Kidney epithelial cell (primary cell): ENCODE measurements around the gene OR8H3. TPM values are rescaled to one million over a fixed set of nuclear protein-coding genes. Genes with fewer than 3 reads are reported as not detected.

Experiments used
- DNase-seq: peaks from one replicate; pipeline ENCODE4 v3.0.0-alpha.2; 2010; ENCODE audit warnings: low read depth
- H3K27me3 ChIP-seq: 2 replicates; pipeline ENCODE4 v1.6.0; 2011; ENCODE audit warnings: low read length; ENCODE audit not compliant: control insufficient read depth, insufficient read depth
- H3K36me3 ChIP-seq: 2 replicates; pipeline ENCODE4 v1.5.1; 2011; ENCODE audit warnings: low read length; ENCODE audit not compliant: control insufficient read depth, insufficient read depth
- H3K4me3 ChIP-seq: 2 replicates; pipeline ENCODE4 v1.5.1; 2011; ENCODE audit warnings: low read depth, mild to moderate bottlenecking, control low read depth, low read length
- total RNA-seq: library from RNA; depleted of rRNA; stranded (reverse); fragments of >200 nt; gene quantifications from 2 replicates; pipeline ENCODE4 v1.2.3, GENCODE V29; 2015
- TF ChIP-seq, protein P1 (sequence below): IDR thresholded peaks from 2 replicates; pipeline ENCODE4 v1.5.1; 2011; ENCODE audit warnings: mild to moderate bottlenecking, moderate library complexity, low read length, control low read depth, inconsistent platforms; ENCODE audit not compliant: insufficient read depth, poor library complexity, severe bottlenecking

Gene OR8H3
- total RNA-seq, 1 donor from 2014 or later, result not detected

GRCh38 chr11:56151376-56151775 lies 29.2 kb downstream of the OR8H3 start:
- Histone ChIP-seq H3K36me3 (no peaks in the 10 kb centered on the region), H3K4me3 (no peak overlapping the region), H3K27me3 (no peaks in the 10 kb centered on the region)
- TF ChIP-seq, protein P1, sequence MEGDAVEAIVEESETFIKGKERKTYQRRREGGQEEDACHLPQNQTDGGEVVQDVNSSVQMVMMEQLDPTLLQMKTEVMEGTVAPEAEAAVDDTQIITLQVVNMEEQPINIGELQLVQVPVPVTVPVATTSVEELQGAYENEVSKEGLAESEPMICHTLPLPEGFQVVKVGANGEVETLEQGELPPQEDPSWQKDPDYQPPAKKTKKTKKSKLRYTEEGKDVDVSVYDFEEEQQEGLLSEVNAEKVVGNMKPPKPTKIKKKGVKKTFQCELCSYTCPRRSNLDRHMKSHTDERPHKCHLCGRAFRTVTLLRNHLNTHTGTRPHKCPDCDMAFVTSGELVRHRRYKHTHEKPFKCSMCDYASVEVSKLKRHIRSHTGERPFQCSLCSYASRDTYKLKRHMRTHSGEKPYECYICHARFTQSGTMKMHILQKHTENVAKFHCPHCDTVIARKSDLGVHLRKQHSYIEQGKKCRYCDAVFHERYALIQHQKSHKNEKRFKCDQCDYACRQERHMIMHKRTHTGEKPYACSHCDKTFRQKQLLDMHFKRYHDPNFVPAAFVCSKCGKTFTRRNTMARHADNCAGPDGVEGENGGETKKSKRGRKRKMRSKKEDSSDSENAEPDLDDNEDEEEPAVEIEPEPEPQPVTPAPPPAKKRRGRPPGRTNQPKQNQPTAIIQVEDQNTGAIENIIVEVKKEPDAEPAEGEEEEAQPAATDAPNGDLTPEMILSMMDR, result no peak
- DNase-seq, result no peak

DNA sequence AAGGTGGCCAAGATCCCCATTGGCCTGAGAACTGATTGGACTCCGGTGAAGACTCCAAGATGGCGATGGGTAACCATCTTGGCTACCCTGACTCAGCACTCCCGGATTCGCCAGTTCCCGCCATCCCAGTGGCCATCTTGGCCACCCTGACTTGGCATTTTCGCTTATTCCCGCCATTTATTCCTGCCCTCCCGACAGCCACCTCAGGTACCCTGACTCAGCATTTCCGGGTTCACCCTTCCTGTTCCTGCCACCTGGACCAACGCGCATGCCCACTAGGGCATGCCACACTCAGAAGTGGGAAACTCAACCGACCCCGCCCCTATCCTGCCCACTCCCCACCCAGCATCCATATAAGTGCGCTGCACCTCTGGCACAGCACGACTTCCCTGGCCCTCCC lies 30.2 kb downstream of the OR8H3 start:
- H3K27me3 ChIP-seq, result no peaks in the 10 kb centered on the region
- no peak for DNase-seq
- no peak overlapping the region for H3K4me3 ChIP-seq
- H3K36me3 ChIP-seq, result no peaks in the 10 kb centered on the region
- TF ChIP-seq, protein P1, result no peak

DNA sequence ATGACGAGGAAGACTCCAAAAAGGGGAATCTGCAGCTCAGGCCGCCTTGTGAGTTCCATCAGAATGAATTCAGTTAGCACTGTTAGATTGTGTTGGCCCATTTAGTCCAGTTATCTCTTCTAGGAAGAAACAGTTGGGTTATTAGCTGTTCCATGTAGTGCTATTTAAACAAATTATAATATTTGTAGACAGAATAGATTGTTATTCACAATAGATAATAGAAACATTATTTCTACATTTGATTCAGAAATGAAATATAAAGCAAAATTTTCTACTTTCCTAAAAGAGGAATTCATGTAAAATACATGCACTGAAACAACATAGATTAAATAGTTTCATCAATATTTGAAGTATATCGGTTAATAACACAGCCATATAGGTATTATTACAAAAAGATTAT lies 38.0 kb downstream of the OR8H3 start, which contains the start of gene OR8K5:
TSS of gene OR8K5 (minus strand) at position 101 of the 400 bp plus-strand sequence. CDS start at position 101, 0 bp downstream.
- Histone ChIP-seq H3K36me3 (no peaks in the 10 kb centered on the region), H3K4me3 (no peak within 1 kb of the TSS), H3K27me3 (no peaks in the 10 kb centered on the region)
- no peak for DNase-seq
- TF ChIP-seq, protein P1, result no peak

DNA sequence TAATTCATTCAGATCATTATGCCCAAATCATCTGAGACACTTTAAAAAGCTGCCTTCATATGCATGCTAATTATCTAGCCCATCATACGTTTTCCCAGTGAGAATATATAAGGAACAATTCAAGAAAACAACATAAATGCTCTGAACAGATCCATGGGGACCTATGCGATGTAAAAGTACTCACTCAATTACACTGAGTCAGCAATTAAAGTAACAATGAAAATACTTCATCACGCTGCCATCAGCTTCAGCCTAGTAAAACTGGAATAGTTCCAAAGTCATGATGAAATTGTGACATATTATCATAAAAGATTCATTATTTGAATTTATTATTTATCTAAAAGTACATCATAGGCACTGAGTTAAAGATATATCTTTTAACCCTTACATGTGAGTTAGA lies 41.6 kb downstream of the OR8H3 start:
- Histone ChIP-seq H3K4me3 (no peak overlapping the region), H3K36me3 (no peaks in the 10 kb centered on the region), H3K27me3 (no peaks in the 10 kb centered on the region)
- TF ChIP-seq, protein P1, result no peak
- DNase-seq, result no peak

DNA sequence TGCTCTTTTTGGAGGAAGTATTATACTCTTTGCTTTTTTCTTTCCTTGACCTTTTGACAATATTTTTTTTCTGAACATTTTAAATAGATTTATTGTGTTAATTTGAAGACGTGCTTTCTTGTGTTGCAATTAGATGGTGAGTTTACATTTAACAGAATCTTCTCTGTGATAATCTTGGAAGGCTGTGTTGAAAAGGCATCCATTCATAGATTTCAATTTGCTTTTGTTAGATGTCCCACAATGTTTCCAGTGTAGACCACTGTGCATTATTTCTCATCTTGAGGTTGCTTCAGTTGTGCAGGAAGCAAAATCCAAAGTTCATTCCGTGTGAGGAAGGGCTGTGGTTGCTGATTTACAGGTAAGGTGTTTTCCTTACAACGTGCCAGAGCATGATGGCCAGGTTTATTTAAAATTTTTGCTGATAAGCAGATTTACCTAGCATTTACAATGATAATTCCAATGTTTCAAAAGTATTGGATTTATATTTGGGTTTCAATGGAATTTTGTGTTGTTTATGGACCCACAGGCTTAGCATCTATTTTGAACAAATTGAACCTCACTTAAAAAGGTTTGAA lies 50.2 kb downstream of the OR8H3 start:
- DNase-seq, result no peak
- Histone ChIP-seq H3K36me3 (no peaks in the 10 kb centered on the region), H3K27me3 (no peaks in the 10 kb centered on the region), H3K4me3 (no peak overlapping the region)
- TF ChIP-seq, protein P1, result no peak

Other genes with a start within 250 kb of the OR8H3 start
- not detected in 2 replicates for gene TRIM51, start 239.1 kb upstream of the OR8H3 start, total RNA-seq
- gene OR5W2, start 207.8 kb upstream of the OR8H3 start, total RNA-seq, result not detected in 2 replicates
- gene OR5I1, start 186.0 kb upstream of the OR8H3 start, total RNA-seq, result not detected in 2 replicates
- not detected in 2 replicates for gene OR10AG1, start 152.4 kb upstream of the OR8H3 start, total RNA-seq
- gene OR5F1, start 127.7 kb upstream of the OR8H3 start, total RNA-seq, result not detected in 2 replicates
- not detected in 2 replicates for gene OR5AS1, start 94.7 kb upstream of the OR8H3 start, total RNA-seq
- not detected in 2 replicates for gene OR8I2, start 29.1 kb upstream of the OR8H3 start, total RNA-seq
- not detected in 2 replicates for gene OR8H2, start 18.7 kb upstream of the OR8H3 start, total RNA-seq
- not detected in 2 replicates for gene OR8J3, start 17.8 kb downstream of the OR8H3 start, total RNA-seq
- not detected in 2 replicates for gene OR8K5, start 37.9 kb downstream of the OR8H3 start, total RNA-seq
- gene OR5J2, start 54.2 kb downstream of the OR8H3 start, total RNA-seq, result not detected in 2 replicates
- gene OR5T2, start 111.9 kb downstream of the OR8H3 start, total RNA-seq, result not detected in 2 replicates
- gene OR5T3, start 129.9 kb downstream of the OR8H3 start, total RNA-seq, result not detected in 2 replicates
- not detected in 2 replicates for gene OR5T1, start 151.8 kb downstream of the OR8H3 start, total RNA-seq
- gene OR8H1, start 169.9 kb downstream of the OR8H3 start, total RNA-seq, result not detected in 2 replicates
- gene OR8K3, start 192.8 kb downstream of the OR8H3 start, total RNA-seq, result not detected in 2 replicates
- gene OR8K1, start 223.7 kb downstream of the OR8H3 start, total RNA-seq, result not detected in 2 replicates
- gene OR8J1, start 231.9 kb downstream of the OR8H3 start, total RNA-seq, result not detected in 2 replicates